DND-41 (cell line): ENCODE results near the gene ZCCHC24.

ENCODE experiments used
- EZH2 ChIP-seq: IDR thresholded peaks from 3 replicates; pipeline ENCODE4 v1.6.1; 2012; ENCODE audit warnings: borderline replicate concordance, low read depth, mild to moderate bottlenecking, moderate library complexity, low read length, inconsistent platforms; ENCODE audit not compliant: severe bottlenecking
- TF ChIP-seq, protein P1 (sequence below): IDR thresholded peaks from 2 replicates; pipeline ENCODE4 v1.5.1; 2012; ENCODE audit warnings: borderline replicate concordance, low read length, moderate library complexity, mild to moderate bottlenecking; ENCODE audit not compliant: poor library complexity, severe bottlenecking; ENCODE audit errors: extremely low read depth

DNA sequence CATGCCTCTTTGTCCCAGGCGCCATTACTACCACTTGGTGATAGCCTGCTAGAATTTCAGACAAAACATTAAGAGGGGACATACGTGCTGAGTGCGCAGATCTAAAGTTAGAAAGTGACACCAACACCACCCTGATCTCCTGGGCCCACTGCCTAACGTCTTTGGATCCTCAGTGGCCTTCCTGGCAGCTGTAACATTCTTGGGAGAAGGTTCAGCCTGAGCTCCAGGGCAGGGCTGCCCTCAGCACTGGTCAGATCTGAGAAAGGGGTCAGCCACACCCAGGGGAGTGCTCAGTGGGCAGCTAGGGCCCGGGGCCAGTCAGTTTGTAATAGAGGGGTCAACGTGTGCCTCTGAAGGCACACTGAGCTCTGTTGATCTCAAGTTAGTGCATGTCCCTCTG lies 48.4 kb downstream of the ZCCHC24 start:
- TF ChIP-seq, protein P1, sequence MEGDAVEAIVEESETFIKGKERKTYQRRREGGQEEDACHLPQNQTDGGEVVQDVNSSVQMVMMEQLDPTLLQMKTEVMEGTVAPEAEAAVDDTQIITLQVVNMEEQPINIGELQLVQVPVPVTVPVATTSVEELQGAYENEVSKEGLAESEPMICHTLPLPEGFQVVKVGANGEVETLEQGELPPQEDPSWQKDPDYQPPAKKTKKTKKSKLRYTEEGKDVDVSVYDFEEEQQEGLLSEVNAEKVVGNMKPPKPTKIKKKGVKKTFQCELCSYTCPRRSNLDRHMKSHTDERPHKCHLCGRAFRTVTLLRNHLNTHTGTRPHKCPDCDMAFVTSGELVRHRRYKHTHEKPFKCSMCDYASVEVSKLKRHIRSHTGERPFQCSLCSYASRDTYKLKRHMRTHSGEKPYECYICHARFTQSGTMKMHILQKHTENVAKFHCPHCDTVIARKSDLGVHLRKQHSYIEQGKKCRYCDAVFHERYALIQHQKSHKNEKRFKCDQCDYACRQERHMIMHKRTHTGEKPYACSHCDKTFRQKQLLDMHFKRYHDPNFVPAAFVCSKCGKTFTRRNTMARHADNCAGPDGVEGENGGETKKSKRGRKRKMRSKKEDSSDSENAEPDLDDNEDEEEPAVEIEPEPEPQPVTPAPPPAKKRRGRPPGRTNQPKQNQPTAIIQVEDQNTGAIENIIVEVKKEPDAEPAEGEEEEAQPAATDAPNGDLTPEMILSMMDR: no peak
- no peak for TF ChIP-seq EZH2
